HG03565 (cell line): ENCODE results near the gene NCS1.

Source experiments
- ATAC-seq: cut with Tn5 transposase; IDR thresholded peaks from one replicate; pipeline ENCODE4 v1.9.1; 2021; ENCODE audit warnings: mild to moderate bottlenecking, moderate library complexity; ENCODE audit not compliant: unreplicated experiment

Gene NCS1

GRCh38 chr9:130211548-130212226 is 39.5 kb downstream of the NCS1 start:
- no peak for ATAC-seq

GRCh38 chr9:130212543-130213297 is 40.5 kb downstream of the NCS1 start:
- ATAC-seq = no peak

GRCh38 chr9:130213911-130214761 is 41.9 kb downstream of the NCS1 start:
- no peak for ATAC-seq

- ATAC-seq = no peak
Observed at GRCh38 chr9:130214776-130215340, 42.7 kb downstream of the NCS1 start.

GRCh38 chr9:130215341-130216119 is 43.3 kb downstream of the NCS1 start:
- ATAC-seq = no peak

GRCh38 chr9:130217838-130218237 is 45.6 kb downstream of the NCS1 start:
- ATAC-seq = no peak

GRCh38 chr9:130219661-130220096 is 47.5 kb downstream of the NCS1 start:
- no peak for ATAC-seq

GRCh38 chr9:130220352-130220751 is 48.1 kb downstream of the NCS1 start:
- no peak for ATAC-seq

- no peak for ATAC-seq
Observed at GRCh38 chr9:130222833-130223232, 50.6 kb downstream of the NCS1 start.

GRCh38 chr9:130225071-130225470 is 52.9 kb downstream of the NCS1 start:
- ATAC-seq = no peak

- no peak for ATAC-seq
Observed at GRCh38 chr9:130225586-130225985, 53.4 kb downstream of the NCS1 start.

- no peak for ATAC-seq
Observed at GRCh38 chr9:130226112-130226511, 53.9 kb downstream of the NCS1 start.

GRCh38 chr9:130227833-130228232 is 55.6 kb downstream of the NCS1 start:
- no peak for ATAC-seq

GRCh38 chr9:130229759-130230158 is 57.6 kb downstream of the NCS1 start:
- no peak for ATAC-seq

GRCh38 chr9:130230631-130231030 is 58.4 kb downstream of the NCS1 start:
- no peak for ATAC-seq

GRCh38 chr9:130232899-130233586 is 60.8 kb downstream of the NCS1 start:
- no peak for ATAC-seq

- no peak for ATAC-seq
Observed at GRCh38 chr9:130233587-130233945, 61.4 kb downstream of the NCS1 start.

GRCh38 chr9:130234340-130235260 is 62.4 kb downstream of the NCS1 start:
- no peak for ATAC-seq
